Retinal pigment epithelial cell (primary cell): ENCODE measurements around the gene PTPRJ.

Source experiments
- DNase-seq: peaks from one replicate; pipeline ENCODE4 v3.0.0-alpha.2; 2010; ENCODE audit warnings: low read depth
- H3K4me3 ChIP-seq: 2 replicates; pipeline ENCODE4 v1.5.1; 2011; ENCODE audit warnings: mild to moderate bottlenecking, low read length, control low read depth, moderate library complexity
- CTCF ChIP-seq: conservative IDR thresholded peaks from 2 replicates; pipeline ENCODE4 v1.5.1; 2011; ENCODE audit warnings: low read depth, low read length, control low read depth, inconsistent platforms

The PTPRJ gene

GRCh38 chr11:48011798-48012391 lies 31.5 kb downstream of the PTPRJ start:
- no peak overlapping the region for H3K4me3 ChIP-seq
- TF ChIP-seq CTCF: no peak
- no peak for DNase-seq

GRCh38 chr11:48013269-48013901 lies 33.0 kb downstream of the PTPRJ start:
- no peak for DNase-seq
- H3K4me3 ChIP-seq: no peak overlapping the region
- no peak for TF ChIP-seq CTCF

- no peak for DNase-seq
- no peak for TF ChIP-seq CTCF
- no peak overlapping the region for H3K4me3 ChIP-seq
These were observed 34.6 kb downstream of the PTPRJ start for GRCh38 chr11:48014917-48015316.

GRCh38 chr11:48017105-48017830 lies 36.9 kb downstream of the PTPRJ start:
- DNase-seq: no peak
- no peak for TF ChIP-seq CTCF
- H3K4me3 ChIP-seq: no peak overlapping the region

GRCh38 chr11:48017831-48018527 lies 37.6 kb downstream of the PTPRJ start:
- TF ChIP-seq CTCF: no peak
- no peak for DNase-seq
- no peak overlapping the region for H3K4me3 ChIP-seq

- no peak for DNase-seq
- peak overlapping the region; percentile 10 for H3K4me3 ChIP-seq
- no peak for TF ChIP-seq CTCF
These were observed 38.3 kb downstream of the PTPRJ start for GRCh38 chr11:48018528-48019216.
